CD14-positive monocyte (primary cell): ENCODE data around the gene OR4S1. TPM values are rescaled to one million over a fixed set of nuclear protein-coding genes. Genes with fewer than 3 reads are reported as not detected.
A peak's percentile ranks its signal among the peaks of the same experiment; 100 is the strongest.

Source experiments
- DNase-seq, 3 donors: peaks; one replicate each; pipeline ENCODE4 v3.0.0-alpha.2; 2011 to 2022
- H2AFZ ChIP-seq: 2 replicates; pipeline ENCODE4 v1.6.0; 2012; ENCODE audit warnings: mild to moderate bottlenecking, low read depth, low read length, inconsistent platforms; ENCODE audit not compliant: insufficient read depth, poor library complexity, severe bottlenecking
- H3K27ac ChIP-seq, 2 donors: 1 replicate in 1 of 2; 2 replicates in 1 of 2; pipeline ENCODE4 v1.5.1; 2012 to 2013; ENCODE audit warnings: low read length in 2 of 2, control low read depth in 1 of 2, inconsistent platforms in 1 of 2, low read depth in 1 of 2, mild to moderate bottlenecking in 1 of 2
- H3K27me3 ChIP-seq, 2 donors: one replicate each; pipeline versions ENCODE4 v1.6.0 to v1.6.1; 2011 to 2013; ENCODE audit warnings: low read length in 2 of 2; ENCODE audit not compliant: control insufficient read depth in 2 of 2, insufficient read depth in 2 of 2
- H3K36me3 ChIP-seq, 2 donors: replicated peaks in 1 of 2; 1 replicate in 1 of 2; 2 replicates in 1 of 2; pipeline versions ENCODE4 v1.5.1 to v1.6.1; 2012 to 2013; ENCODE audit warnings: low read length in 2 of 2, control low read depth in 1 of 2, inconsistent platforms in 1 of 2, mild to moderate bottlenecking in 1 of 2; ENCODE audit not compliant: insufficient read depth in 2 of 2, control insufficient read depth in 1 of 2
- H3K4me1 ChIP-seq, 2 donors: 1 replicate in 1 of 2; 2 replicates in 1 of 2; pipeline versions ENCODE4 v1.5.1 to v1.6.1; 2012 to 2013; ENCODE audit warnings: low read length in 2 of 2, control low read depth in 1 of 2, inconsistent platforms in 1 of 2, mild to moderate bottlenecking in 1 of 2, moderate library complexity in 1 of 2; ENCODE audit not compliant: insufficient read depth in 2 of 2, control insufficient read depth in 1 of 2
- H3K4me2 ChIP-seq: replicated peaks from 2 replicates; pipeline ENCODE3; 2012; ENCODE audit warnings: low read length, moderate library complexity, mild to moderate bottlenecking; ENCODE audit not compliant: poor library complexity, severe bottlenecking; ENCODE audit errors: extremely low read depth
- H3K4me3 ChIP-seq, 3 experiments: fragments of 200-600 bp in 1 of 3; sonication (generic) in 1 of 3; replicated peaks in 1 of 3; 1 replicate in 2 of 3; 2 replicates in 1 of 3; pipeline ENCODE4 v1.5.1; 2011 to 2013; ENCODE audit warnings: low read length in 3 of 3, mild to moderate bottlenecking in 3 of 3, control low read depth in 2 of 3, low read depth in 2 of 3, inconsistent platforms in 1 of 3, moderate library complexity in 1 of 3
- H3K79me2 ChIP-seq: 2 replicates; pipeline ENCODE4 v1.6.0; 2012; ENCODE audit warnings: mild to moderate bottlenecking, control low read depth, inconsistent platforms, low read length, moderate library complexity; ENCODE audit not compliant: insufficient read depth
- H3K9ac ChIP-seq: 2 replicates; pipeline ENCODE4 v1.6.0; 2017; ENCODE audit warnings: low read length, mild to moderate bottlenecking; ENCODE audit not compliant: insufficient read depth, poor library complexity, severe bottlenecking
- H3K9me3 ChIP-seq, 2 donors: replicated peaks in 1 of 2; 1 replicate in 1 of 2; 2 replicates in 1 of 2; pipeline versions ENCODE4 v1.5.1 to v1.6.1; 2012 to 2013; ENCODE audit warnings: low read length in 2 of 2, control low read depth in 1 of 2; ENCODE audit not compliant: control insufficient read depth in 1 of 2, insufficient read depth in 1 of 2
- H4K20me1 ChIP-seq: 2 replicates; pipeline ENCODE4 v1.6.0; 2012; ENCODE audit warnings: mild to moderate bottlenecking, low read length, control low read depth, moderate library complexity; ENCODE audit not compliant: insufficient read depth
- H3K27ac Mint-ChIP-seq, 7 donors: one replicate each; pipeline ENCODE4 v1.8.0; 2020; ENCODE audit warnings: mild to moderate bottlenecking in 7 of 7, mixed read lengths in 7 of 7, moderate library complexity in 6 of 7, inconsistent platforms in 2 of 7
- H3K27me3 Mint-ChIP-seq, 3 donors: one replicate each; pipeline ENCODE4 v1.8.0; 2021 to 2022; ENCODE audit warnings: low read depth in 3 of 3, mild to moderate bottlenecking in 3 of 3, mixed read lengths in 3 of 3, moderate library complexity in 3 of 3, inconsistent platforms in 1 of 3
- H3K36me3 Mint-ChIP-seq, 2 donors: one replicate each; pipeline ENCODE4 v1.8.0; 2020; ENCODE audit warnings: mixed read lengths in 2 of 2, inconsistent platforms in 1 of 2, mild to moderate bottlenecking in 1 of 2
- H3K4me1 Mint-ChIP-seq: one replicate; pipeline ENCODE4 v1.8.0; 2020; ENCODE audit warnings: mild to moderate bottlenecking, mixed read lengths
- H3K4me3 Mint-ChIP-seq, 2 donors: one replicate each; pipeline ENCODE4 v1.8.0; 2020; ENCODE audit warnings: mild to moderate bottlenecking in 2 of 2, mixed read lengths in 2 of 2, moderate library complexity in 1 of 2
- H3K9me3 Mint-ChIP-seq, 7 donors: one replicate each; pipeline ENCODE4 v1.8.0; 2020 to 2022; ENCODE audit warnings: mixed read lengths in 7 of 7, mild to moderate bottlenecking in 6 of 7, moderate library complexity in 6 of 7, inconsistent platforms in 2 of 7
- WGBS: methylation state at CpG from one replicate; pipeline ENCODE4 v1.1.5; 2013; ENCODE audit warnings: missing lambda C conversion rate; ENCODE audit not compliant: insufficient coverage; 5-methylcytosine and 5-hydroxymethylcytosine counted together
- intact Hi-C, 2 donors: fragments of 100-400 bp; cut with micrococcal nuclease; formaldehyde crosslinking; loops; one replicate each; pipeline versions ENCODE4 v1.15.0 to v1.15.1; 2023
- polyA minus RNA-seq: library from RNA; depleted of rRNA, polyadenylated mRNA; stranded (reverse); fragments of >200 nt; gene quantifications from 2 replicates; pipeline ENCODE4 v1.2.3, GENCODE V29; 2012
- polyA plus RNA-seq, 3 donors: library from polyadenylated mRNA; depleted of rRNA in 1 of 3; unstranded in 2 of 3; stranded (reverse) in 1 of 3; fragments of 300-500 nt in 2 of 3; fragments of >200 nt in 1 of 3; fragmentation: Illumina TruSeq in 2 of 3; gene quantifications; 1 replicate in 2 of 3; 2 replicates in 1 of 3; pipeline ENCODE4 v1.2.3, GENCODE V29; 2012 to 2021
- total RNA-seq, 12 experiments: library from RNA in 1 of 12; stranded (reverse) in 1 of 12; fragments of 120-200 nt in 1 of 12; gene quantifications; one replicate each; pipeline ENCODE4 v1.2.4 and lab custom pipeline; 2013 to 2026; ENCODE audit warnings: mixed read lengths in 6 of 12, inconsistent platforms in 1 of 12
- TF ChIP-seq, protein P1 (sequence below): fragments of 200-600 bp; IDR thresholded peaks from one replicate; pipeline ENCODE4 v1.8.0; 2022; ENCODE audit warnings: antibody characterized with exemption, mild to moderate bottlenecking

The OR4S1 gene, protein sequence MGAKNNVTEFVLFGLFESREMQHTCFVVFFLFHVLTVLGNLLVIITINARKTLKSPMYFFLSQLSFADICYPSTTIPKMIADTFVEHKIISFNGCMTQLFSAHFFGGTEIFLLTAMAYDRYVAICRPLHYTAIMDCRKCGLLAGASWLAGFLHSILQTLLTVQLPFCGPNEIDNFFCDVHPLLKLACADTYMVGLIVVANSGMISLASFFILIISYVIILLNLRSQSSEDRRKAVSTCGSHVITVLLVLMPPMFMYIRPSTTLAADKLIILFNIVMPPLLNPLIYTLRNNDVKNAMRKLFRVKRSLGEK
- not detected for total RNA-seq (2013)
- polyA plus RNA-seq (not detected), polyA minus RNA-seq (not detected in 2 replicates), total RNA-seq (lab: John Stamatoyannopoulos, UW) (0 to 0.23 (median 0) reads per million in 11 experiments)

DNA sequence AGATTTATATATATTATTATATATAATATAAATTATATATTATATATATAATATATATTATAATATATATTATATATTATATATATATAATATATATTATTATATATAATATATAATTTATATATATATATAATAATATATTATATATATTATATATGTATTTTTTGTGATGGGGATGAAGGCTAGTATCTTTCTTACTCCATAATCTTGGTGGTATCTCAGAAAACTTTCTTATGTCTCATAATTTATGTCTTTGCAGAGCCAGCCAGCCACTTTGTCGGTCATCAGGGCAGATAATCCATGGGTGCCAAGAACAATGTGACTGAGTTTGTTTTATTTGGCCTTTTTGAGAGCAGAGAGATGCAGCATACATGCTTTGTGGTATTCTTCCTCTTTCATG lies at the start of gene OR4S1:
TSS of gene OR4S1 (plus strand) at position 301 of the 400 bp plus-strand sequence. CDS start at position 301, 0 bp downstream.
- Mint-ChIP-seq H3K36me3 (no peaks in the 10 kb centered on the region), H3K4me1 (no peaks in the 10 kb centered on the region), H3K9me3 (no peaks in the 10 kb centered on the region), H3K27me3 (peaks cover 0 to 5% (median 3%) of the 10 kb centered on the region in 3 donors), H3K4me3 (peak within 1 kb of the TSS in 1 of 2 donors; percentile 38), H3K27ac (peak within 1 kb of the TSS in 1 of 7 donors; percentile 5)
- Histone ChIP-seq H3K9me3 (no peaks in the 10 kb centered on the region), H3K4me2 (no peak within 1 kb of the TSS), H3K36me3 (no peaks in the 10 kb centered on the region), H3K9ac (no peak within 1 kb of the TSS), H3K27me3 (no peaks in the 10 kb centered on the region), H2AFZ (no peak within 1 kb of the TSS), H3K4me3 (no peak within 1 kb of the TSS), H3K27ac (no peak within 1 kb of the TSS), H4K20me1 (no peaks in the 10 kb centered on the region), H3K79me2 (no peaks in the 10 kb centered on the region), H3K4me1 (no peaks in the 10 kb centered on the region)
- WGBS = 100% methylated on average over 1 of the region's 1 CpG
- intact Hi-C loops = no loop called here
- TF ChIP-seq, protein P1, sequence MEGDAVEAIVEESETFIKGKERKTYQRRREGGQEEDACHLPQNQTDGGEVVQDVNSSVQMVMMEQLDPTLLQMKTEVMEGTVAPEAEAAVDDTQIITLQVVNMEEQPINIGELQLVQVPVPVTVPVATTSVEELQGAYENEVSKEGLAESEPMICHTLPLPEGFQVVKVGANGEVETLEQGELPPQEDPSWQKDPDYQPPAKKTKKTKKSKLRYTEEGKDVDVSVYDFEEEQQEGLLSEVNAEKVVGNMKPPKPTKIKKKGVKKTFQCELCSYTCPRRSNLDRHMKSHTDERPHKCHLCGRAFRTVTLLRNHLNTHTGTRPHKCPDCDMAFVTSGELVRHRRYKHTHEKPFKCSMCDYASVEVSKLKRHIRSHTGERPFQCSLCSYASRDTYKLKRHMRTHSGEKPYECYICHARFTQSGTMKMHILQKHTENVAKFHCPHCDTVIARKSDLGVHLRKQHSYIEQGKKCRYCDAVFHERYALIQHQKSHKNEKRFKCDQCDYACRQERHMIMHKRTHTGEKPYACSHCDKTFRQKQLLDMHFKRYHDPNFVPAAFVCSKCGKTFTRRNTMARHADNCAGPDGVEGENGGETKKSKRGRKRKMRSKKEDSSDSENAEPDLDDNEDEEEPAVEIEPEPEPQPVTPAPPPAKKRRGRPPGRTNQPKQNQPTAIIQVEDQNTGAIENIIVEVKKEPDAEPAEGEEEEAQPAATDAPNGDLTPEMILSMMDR = no peak
- DNase-seq = no peak

DNA sequence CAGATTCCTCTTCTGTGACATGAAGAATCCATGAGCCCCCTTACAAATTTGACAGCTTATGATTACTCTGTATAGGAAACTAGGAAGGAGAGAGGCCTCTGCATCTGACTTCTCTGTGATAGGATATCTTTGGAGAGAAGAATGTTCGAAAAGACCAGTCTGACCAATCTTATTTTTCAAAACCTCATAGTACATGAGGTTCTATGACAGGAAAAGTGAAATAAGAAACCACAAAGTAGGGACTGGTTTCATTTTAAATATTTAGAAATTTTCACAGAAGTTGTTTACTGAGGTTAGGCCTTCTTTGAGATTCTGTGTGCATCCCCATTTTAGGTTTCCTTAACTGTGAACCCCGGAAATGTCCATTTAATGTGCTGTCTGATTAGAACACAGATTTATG lies 44.4 kb upstream of the OR4S1 start:
- H3K27me3 Mint-ChIP-seq = peaks cover 0 to 2% (median 1%) of the 10 kb centered on the region in 3 donors
- no peak overlapping the region for H3K4me3 ChIP-seq
- WGBS = 86% methylated on average over 1 of the region's 2 CpGs
- H3K4me2 ChIP-seq = no peak overlapping the region
- H3K27me3 ChIP-seq = peaks cover 0 to 3% of the 10 kb centered on the region in 2 donors
- no peaks in the 10 kb centered on the region for H3K36me3 ChIP-seq
- H3K4me1 Mint-ChIP-seq = no peaks in the 10 kb centered on the region
- intact Hi-C loops = no loop called here
- TF ChIP-seq, protein P1 = no peak
- H3K79me2 ChIP-seq = no peaks in the 10 kb centered on the region
- no peak overlapping the region for H3K9ac ChIP-seq
- H3K27ac Mint-ChIP-seq = peak overlapping the region in 1 of 7 donors; percentile 57
- H2AFZ ChIP-seq = no peak overlapping the region
- peaks cover 0 to 6% (median 0%) of the 10 kb centered on the region in 7 donors for H3K9me3 Mint-ChIP-seq
- no peak overlapping the region for H3K27ac ChIP-seq
- no peak overlapping the region for H3K4me3 Mint-ChIP-seq
- DNase-seq = no peak
- no peaks in the 10 kb centered on the region for H3K9me3 ChIP-seq
- no peaks in the 10 kb centered on the region for H4K20me1 ChIP-seq
- H3K4me1 ChIP-seq = no peaks in the 10 kb centered on the region
- H3K36me3 Mint-ChIP-seq = no peaks in the 10 kb centered on the region
